ENCODE results near the gene MCHR1.

Gene MCHR1, protein sequence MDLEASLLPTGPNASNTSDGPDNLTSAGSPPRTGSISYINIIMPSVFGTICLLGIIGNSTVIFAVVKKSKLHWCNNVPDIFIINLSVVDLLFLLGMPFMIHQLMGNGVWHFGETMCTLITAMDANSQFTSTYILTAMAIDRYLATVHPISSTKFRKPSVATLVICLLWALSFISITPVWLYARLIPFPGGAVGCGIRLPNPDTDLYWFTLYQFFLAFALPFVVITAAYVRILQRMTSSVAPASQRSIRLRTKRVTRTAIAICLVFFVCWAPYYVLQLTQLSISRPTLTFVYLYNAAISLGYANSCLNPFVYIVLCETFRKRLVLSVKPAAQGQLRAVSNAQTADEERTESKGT

DNA sequence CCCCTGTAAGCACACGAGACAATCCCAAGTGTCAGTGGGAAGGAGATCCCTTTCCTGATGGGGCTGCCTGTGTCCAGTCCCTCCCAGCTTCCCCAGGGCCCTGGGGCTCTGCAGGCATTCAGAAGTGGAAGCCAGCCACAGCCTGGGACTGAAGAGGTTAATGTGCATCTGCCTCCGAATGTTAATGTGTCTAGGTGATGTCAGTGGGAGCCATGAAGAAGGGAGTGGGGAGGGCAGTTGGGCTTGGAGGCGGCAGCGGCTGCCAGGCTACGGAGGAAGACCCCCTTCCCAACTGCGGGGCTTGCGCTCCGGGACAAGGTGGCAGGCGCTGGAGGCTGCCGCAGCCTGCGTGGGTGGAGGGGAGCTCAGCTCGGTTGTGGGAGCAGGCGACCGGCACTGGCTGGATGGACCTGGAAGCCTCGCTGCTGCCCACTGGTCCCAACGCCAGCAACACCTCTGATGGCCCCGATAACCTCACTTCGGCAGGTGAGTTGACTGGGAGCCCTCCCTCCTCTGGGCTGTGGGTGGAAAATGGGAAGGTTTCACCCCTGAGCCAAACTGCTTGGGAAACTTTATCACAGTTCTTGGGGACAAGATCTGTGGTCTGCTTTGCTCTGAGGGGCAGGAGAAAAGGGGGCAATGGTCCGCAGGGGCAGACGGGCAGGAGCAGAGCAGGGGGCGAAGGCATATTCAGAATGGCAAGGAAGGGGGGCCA, at the start of gene MCHR1:
MCHR1 (plus strand) TSS at position 236 of the 715 bp plus-strand sequence; CDS start at position 405, 169 bp downstream.
- DNase-seq (ENCODE audit: low spot score), result no peak

DNA sequence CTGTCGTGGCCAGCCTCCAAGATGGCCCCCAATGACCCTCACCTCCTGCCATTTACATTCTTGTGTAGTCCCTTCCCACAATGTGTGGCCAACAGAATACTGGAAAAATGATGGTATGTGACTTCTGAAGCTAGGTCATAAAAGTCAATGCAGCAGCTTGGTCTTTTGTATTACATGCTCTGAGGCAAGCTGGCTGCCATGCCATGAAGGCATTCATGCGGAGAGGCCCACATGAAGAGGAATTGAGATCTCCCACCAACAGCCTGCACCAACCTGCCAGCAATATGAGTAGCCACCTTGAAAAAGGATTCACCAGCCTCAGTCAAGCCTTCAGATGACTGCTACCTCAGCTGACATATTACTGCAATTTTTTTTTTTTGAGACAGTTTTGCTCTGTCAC, 47.4 kb upstream of the MCHR1 start:
- DNase-seq (ENCODE audit: low spot score), result peak; percentile 86

DNA sequence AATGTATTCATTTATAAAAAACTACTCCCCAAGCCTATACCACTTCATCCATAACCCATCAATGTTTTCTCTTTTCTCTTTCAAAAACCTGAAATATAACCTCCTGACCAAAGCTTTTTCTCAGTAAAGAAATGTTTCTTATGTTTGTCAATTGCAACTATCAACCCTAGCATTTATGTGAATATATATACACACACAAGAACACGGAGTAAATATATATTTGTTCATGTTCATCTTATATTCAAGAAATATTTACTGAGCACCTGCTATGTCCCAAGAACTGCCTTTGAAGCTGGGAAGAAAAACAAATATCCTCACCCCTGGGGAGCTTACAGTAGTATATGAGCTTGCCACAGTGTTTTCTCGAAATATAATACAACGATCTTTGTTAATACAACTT, 46.2 kb upstream of the MCHR1 start:
- no peak for DNase-seq (ENCODE audit: low spot score)

DNA sequence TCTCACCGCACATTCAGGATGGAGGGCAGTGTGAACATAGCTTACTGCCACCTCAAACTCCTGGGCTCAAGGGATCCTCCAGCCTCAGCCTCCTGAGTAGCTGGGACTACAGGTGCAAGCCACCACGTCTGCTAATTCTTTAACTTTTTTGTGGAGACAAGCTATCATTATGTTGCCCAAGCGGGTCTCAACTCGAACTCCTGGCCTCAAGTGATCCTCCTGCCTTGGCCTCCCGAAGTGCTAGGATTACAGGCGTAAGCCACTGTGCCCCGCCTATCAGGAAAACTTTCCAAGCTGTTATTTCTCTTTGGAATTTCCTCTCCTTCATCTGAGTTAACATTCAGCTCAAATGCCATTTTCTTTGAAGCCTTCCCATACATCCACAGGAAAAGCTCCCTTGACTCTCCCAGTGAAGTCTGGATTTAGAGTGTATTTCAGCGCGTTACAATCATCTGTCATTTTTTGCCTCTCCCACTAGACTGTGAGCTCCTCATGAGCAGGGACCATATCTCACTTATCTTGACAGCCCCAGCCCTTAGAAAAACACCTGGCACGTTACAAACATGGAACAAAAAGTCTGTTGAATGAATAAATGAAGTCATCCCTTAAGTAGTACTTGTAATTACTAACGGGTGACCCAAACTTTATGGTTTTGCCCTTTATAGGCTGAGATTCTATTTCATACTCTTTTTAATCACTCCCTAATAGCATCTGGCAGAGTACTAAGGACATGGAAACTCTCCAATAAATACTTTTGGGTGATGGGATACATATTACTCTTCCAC, 45.0 kb upstream of the MCHR1 start:
- DNase-seq (ENCODE audit: low spot score), result no peak

DNA sequence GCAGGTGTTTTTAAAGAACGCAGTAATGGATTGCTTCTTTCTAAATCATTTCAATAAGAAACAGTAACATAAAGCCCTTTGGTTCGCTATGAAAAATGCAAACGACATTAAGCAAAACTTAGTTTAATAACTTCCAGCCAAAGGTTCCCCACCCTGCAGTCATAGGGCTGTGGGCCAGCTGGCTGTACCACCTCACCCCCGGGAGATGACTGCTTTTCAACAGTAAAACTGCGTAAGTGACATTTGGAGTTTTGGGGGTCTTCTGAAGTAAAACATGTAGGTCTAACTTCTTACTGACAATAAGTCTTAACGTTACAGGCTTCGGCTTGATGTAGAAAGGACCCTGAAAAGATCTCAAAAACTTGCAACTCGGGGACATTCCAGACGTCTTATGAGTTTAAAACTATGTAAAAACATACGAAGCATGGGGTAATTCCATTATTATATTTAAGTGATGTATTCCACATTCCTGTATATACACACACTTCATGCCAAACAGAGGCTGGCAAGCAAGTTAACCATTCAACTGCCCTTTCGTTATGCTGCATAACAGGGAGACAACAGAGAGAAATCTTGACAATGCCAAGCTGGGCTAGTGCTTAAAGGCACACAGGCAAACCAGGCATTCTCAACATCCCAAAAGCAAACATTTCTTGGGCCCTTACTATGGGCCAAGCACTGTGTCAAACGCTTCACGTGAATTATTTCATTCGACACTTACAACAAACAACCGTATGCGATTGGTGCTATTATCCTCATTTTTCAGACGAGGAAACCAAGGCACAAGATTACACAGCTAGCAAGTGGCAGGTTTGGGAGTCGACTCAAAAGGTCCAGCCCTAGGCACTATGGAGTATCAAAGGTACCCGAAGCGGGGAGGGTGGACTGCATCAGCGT, 44.0 kb upstream of the MCHR1 start:
- peak; percentile 22 for DNase-seq (ENCODE audit: low spot score)

DNA sequence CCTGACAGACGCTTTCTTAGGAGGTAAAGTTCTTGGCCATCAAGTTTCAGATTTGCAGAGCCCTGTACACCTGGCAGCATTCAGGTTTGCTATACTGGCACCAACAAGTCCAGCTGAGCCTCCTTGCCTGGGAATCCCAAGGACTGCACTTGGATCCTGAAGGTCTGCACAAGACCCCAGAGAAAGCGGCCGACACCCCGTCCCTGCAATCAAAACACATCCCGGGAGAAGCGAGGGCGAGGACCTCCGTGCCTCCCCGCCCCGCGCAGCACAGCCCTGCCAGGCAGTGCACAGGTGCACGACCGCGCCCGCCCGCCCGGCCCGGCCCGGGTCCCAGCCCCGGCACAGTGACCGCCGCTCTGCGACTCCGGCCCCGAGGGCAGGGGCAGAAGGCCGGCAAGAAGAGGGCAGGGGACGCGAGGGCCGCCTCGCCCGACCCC, 43.3 kb upstream of the MCHR1 start:
- DNase-seq (ENCODE audit: low spot score), result peak; percentile 18

DNA sequence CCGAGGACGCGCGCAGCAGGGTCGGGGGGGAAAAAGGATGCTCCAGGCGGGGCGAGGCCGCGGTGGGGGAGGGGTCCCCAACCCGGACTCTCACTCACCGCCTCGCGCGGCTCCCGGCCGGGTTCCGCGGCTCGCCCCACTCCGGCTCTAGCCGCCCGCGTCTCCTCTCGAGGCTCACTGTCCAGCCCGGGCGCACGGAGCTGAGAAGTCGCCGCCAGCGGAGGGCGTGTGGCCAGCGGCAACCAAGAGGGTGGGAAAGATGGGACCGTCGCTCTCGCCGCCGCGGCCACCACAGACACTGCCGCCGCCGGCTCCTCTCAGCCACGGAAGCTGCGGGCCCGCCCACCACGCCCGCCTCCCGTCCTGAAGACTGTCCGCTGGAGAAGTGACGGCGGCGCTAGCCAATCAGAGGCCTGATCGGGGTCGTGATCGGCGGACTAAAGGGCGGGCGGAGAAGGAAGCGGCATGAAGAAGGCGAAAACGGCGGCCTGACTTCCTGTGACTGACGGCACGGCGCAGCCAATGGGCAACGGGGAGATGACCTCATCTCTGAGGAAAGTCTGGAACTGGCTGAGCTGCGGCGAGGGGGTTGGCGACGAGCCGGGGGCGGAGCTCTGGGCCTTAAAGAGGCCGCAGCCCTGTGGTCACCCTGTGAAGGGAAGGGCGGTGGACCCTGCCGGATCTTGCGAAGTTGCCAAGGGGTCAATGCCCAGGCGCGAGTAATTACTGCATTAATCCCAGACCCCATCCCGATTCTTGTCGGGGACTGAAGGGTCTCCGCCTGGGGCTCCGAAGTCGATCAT, 42.7 kb upstream of the MCHR1 start, which contains the start of gene MRTFA:
MRTFA (minus strand) TSS at position 340 of the 803 bp plus-strand sequence.
- peak; percentile 100 for DNase-seq (ENCODE audit: low spot score)

DNA sequence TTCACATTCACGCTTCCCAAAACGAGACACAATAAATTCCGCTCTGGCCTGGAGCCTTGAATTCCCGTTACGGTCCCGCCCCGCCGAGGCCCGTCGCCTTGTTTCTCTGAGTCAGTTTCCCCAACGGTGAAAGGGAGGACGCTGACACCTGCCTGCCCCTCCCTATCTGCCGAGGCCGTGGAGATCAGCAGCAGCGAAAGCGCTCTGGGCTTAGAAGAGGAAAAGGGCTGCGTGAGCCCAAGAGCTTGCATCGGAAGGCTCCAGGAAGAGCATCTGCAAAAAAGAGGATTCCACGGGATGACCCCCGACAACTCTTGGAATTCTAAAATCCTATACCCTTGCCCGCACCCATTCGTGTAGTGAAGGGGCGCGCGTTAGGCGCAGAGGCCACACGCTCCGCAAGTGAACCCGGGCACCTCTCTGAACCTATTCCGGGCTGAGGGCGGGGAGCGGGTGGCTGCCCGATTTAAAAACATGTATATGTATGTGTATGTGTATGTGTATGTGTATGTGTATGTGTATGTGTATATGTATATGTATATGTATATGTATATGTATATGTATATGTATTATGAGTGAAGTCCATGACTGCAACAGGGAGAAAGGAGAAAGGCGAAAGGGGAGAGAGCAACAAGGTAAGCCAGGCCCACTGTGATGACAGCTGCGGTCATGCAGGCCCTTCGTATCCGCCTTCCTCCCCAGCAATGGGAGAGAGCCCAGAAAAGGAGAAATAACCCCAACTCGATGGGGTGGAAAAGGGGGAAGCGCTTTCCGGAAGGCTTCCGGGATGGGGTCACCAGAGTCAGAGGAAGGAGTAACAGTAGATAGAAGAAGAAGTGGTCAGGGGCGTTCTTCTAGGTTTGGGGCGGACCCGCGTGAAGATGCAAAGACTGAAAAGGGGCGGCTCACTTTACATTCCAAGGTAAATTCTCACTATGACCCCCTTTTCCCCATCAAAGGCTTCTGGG, 41.8 kb upstream of the MCHR1 start:
- DNase-seq (ENCODE audit: low spot score), result peak; percentile 70

DNA sequence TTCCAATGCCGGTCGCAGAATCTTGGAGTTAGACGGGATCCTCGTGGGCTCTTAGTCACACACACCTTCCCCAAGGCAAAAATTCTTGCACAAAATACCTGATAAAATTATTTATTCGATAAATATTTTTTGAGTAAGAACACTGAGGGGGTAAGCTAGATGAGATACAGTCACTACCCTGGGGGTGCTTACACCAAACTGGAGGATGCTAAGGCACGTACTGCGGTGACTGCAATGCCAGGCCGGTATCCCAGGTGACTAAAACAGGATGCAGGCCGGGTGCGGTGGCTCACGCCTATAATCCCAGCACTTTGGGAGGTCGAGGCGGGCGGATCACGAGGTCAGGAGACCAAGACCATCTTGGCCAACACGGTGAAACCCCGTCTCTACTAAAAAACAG, 41.0 kb upstream of the MCHR1 start:
- no peak for DNase-seq (ENCODE audit: low spot score)

DNA sequence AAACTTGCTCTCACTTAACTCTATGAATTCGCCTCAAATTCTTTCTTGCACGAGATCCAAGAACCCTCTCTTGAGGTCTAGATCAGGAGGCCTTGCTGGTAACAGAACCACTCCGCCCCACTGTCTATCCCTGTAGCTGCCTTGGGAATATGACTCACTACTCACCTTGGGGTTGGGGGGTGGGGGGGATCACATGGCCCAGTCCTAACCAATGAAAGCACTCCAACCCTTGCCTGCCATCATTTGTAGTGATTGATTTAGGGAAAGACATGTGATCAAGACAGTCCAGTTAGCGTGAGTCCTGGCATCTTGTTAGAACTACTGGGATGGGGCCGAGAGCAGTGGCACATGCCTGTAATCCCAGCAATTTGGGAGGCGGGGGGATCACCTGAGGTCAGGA, 38.0 kb upstream of the MCHR1 start:
- DNase-seq (ENCODE audit: low spot score), result peak; percentile 28

DNA sequence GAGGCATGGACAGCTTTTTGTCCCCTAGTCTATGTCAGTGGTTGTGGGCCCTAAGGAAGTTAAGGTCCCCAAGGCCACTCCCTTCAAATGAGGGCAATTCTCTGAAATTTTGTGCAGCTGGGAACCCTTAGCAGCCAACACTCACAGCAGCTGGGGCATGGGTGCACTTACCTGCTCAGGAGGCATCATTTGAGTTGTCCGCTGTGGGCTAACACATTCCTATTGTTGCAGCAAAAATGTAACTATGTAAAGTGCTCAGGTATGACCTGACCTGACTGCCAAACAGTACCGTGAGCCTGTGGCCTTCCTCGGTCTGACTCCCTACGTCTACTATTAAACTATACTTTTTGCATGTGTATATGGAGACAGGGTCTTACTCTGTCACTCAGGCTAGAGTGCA, 37.0 kb upstream of the MCHR1 start:
- no peak for DNase-seq (ENCODE audit: low spot score)

DNA sequence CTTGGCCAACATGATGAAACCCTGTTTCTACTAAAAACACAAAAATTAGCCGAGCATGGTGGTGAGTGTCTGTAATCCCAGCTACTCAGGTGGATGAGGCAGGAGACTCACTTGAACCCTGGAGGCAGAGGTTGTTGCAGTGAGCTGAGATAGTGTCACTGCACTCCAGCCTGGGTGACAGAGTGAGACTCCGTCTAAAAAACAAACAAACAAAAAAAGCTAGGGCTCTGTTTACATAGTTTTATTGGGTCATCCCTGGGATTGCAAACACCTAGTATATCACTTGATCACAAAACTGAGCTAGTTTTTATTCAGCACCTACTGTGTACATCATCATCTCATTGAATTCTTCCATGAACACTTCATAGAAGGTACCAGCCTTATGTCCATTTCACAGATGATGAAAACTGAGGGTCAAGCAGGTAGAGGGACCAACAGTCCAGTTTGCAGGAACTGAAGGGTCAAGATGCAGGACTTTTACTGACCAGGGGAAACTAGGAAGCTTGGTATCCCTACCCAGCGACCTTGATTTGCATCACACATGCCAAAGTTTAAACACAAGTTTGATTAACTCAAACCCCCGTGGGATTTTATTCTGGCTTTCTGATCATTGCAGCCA, 33.6 kb upstream of the MCHR1 start:
- DNase-seq (ENCODE audit: low spot score), result no peak

DNA sequence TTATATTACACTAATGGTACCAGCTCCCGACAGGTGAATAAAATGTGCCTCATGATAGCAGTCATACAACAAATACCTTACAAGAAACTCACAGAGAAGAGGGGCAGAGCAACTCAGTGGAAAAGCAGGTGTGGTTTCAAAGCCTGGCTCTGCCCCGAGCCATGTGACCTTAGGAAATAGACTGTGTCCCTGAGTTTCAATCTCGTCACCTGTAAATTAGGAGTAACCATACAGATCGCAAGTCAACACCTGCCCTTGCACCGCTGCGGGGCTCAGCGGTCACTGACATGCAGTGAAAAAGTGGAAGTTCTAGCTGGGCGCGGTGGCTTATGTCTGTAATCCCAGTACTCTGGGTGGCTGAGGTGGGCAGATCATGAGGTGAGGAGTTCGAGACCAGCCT, 30.9 kb upstream of the MCHR1 start:
- peak; percentile 36 for DNase-seq (ENCODE audit: low spot score)

DNA sequence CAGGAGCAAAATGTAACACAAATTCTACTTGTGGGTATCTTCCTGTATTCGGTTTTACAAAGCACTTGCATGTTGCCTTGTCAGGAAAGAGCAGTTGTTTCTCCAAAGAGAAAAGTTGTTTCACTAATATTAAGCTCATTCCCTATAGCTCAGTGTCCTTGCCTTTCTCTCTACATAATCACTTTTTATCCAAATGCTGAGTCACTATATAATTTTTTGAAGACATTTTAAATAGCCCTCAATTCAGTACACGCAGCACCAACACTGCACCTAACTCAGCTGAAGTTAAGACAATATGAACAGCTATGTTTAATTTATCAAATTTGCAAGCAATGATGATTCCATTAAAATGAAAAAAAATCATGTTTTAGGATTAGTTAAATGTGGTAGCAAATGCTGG, 28.2 kb upstream of the MCHR1 start:
- no peak for DNase-seq (ENCODE audit: low spot score)

DNA sequence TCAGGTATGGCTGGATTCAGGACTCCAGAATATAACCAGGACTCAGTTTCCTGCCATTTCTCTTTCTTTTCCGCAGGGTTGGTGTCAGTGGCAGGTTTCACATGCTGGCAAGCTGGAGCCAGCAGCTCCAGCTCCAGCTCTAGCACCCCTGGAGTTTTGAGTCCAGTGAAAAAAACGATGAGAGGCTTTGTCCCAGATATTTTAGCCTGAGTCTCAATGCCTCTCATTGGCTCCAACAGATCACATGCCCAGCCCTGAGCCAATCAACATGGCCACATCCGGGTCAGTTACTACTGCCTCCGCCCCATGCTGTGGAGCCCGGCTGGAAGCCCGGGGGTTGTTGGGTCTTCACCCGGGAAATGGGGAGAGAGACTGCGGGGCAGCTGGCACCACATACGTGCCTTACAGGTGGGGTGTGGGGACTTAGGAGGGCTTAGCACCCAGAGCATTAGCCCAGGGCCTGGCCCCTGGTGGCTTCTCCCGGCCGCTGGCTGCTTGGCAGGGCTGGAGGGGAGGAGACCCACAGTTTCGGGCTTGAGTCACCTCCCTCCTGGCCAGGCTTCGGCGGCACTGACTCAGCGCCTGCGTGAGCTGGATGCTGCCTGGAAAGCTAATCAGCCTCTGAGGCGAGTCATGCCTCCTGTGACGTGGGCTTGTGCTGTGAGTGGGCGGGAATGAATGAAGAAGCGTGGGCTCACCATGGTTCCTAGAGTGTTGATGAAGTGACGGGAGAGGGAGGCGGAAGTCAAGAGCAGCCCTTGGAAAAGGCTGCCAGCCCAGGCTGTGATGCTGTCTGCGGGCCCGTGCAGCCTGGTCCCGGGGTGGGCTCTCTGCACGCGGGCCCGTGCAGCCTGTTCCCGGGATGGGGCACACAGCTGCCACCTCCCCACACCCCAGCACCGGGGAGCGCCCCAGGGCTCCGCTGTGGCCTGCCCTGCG, 27.5 kb upstream of the MCHR1 start:
- peak; percentile 100 for DNase-seq (ENCODE audit: low spot score)

DNA sequence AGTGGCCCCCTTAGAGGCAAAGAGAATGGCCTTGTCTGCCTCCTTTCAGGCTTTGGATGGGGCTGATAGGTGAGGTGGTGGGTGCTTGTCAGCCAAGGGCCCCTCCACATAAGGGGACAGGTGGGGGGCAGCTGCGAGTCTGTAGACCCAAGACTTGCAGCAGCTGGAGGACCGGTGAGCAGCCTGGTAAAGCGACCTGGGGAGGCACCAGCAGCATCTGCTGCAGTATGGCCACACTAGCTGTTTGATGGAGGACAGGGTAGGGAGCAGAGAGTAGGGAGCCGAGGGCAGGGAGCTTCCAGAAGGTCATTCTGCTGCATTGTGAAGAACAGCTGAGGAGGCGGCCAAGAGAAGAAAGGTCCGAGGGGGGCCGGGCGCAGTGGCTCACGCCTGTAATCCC, 25.9 kb upstream of the MCHR1 start:
- no peak for DNase-seq (ENCODE audit: low spot score)

DNA sequence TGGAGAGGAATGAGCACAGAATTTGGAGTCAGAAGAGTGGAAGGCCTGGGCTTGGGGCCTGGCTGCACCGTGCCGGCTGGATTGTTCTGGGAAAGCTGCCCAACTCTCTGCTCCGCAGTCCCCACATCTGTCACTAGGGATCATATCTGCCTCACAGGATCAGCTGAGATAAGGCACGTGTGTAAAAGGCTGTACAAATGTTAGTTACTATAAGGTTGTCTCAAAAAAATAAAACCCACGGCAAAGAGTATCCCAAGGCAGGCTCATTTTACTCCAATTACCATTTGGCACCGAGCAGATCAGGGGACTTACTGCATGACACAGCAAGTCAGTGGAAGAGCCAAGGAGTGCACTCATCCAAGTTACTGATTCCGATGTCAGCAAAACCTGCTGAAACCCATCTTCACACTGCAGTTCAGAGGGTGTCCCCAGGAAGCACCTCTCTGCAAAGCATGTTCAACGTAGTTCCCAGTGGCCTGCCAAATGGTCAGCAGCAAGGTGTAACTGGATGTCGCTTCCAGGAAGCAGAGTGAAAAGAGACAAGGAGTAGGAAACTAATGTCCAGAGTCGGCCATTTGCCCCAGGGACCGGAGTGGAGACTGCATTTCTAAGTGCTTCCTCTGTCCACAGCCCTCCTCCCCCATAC, 24.6 kb upstream of the MCHR1 start:
- peak; percentile 73 for DNase-seq (ENCODE audit: low spot score)

Data from kidney tubule cell (primary cell).